ENCODE data around the gene TMEM97.

Gene TMEM97

DNA sequence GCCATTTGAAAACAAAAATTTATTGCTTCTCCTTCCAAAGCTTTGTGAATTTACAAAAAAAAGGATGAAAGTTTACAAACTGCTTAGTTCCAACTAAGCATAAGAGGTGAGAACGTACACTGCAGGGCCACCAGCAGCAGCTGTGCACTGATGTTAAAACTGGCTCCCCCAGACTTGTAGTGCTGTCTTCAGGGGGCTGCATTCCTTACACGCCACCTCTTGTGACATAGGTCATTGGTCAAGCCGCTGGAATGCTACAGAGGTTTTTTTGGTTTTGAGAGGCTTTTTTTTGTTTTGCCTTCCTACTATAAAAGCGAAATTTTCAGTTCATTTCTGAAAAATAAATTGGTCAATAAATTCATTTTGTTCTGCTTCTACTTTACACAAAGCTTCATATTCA, 9.3 kb downstream of the TMEM97 start:
- Histone ChIP-seq H3K4me2 (ENCODE audit: low read length) (no peak overlapping the region), H3K79me2 (ENCODE audit: insufficient read depth, low read length) (peaks cover 12% of the 10 kb centered on the region), H3F3A (ENCODE audit: insufficient read depth, low read length) (no peaks in the 10 kb centered on the region), H4K20me1 (ENCODE audit: insufficient read depth, low read length) (no peaks in the 10 kb centered on the region), H3K4me1 (ENCODE audit: insufficient read depth, low read length, severe bottlenecking) (peaks cover 4% of the 10 kb centered on the region), H3K36me3 (ENCODE audit: insufficient read depth, low read length) (peaks cover 58% of the 10 kb centered on the region), H3K4me3 (ENCODE audit: low read depth, low read length, poor library complexity, severe bottlenecking) (no peak overlapping the region), H3K9me2 (ENCODE audit: low read depth, low read length) (no peaks in the 10 kb centered on the region), H2AFZ (ENCODE audit: low read length) (no peak overlapping the region), H3K9me3 (ENCODE audit: low read length) (no peaks in the 10 kb centered on the region), H3K27ac (ENCODE audit: low read depth, low read length, poor library complexity, severe bottlenecking) (no peak overlapping the region), H3K9ac (ENCODE audit: low read length) (no peak overlapping the region), H3K27me3 (ENCODE audit: insufficient read depth, low read length) (no peaks in the 10 kb centered on the region)
- no peak for TF ChIP-seq EZH2 (IDR thresholded peaks at IDR 0.05; ENCODE audit: borderline replicate concordance, low read length)
- TF ChIP-seq CTCF (IDR thresholded peaks at IDR 0.05; ENCODE audit: low read length), result no peak

- Histone ChIP-seq H3K4me3 (ENCODE audit: low read depth, low read length, poor library complexity, severe bottlenecking) (no peak overlapping the region), H2AFZ (ENCODE audit: low read length) (no peak overlapping the region), H3K27me3 (ENCODE audit: insufficient read depth, low read length) (no peaks in the 10 kb centered on the region), H3F3A (ENCODE audit: insufficient read depth, low read length) (no peaks in the 10 kb centered on the region), H3K9me2 (ENCODE audit: low read depth, low read length) (no peaks in the 10 kb centered on the region), H3K9me3 (ENCODE audit: low read length) (no peaks in the 10 kb centered on the region), H3K4me1 (ENCODE audit: insufficient read depth, low read length, severe bottlenecking) (peaks cover 15% of the 10 kb centered on the region), H3K4me2 (ENCODE audit: low read length) (no peak overlapping the region), H3K27ac (ENCODE audit: low read depth, low read length, poor library complexity, severe bottlenecking) (no peak overlapping the region), H3K9ac (ENCODE audit: low read length) (no peak overlapping the region), H3K36me3 (ENCODE audit: insufficient read depth, low read length) (peaks cover 51% of the 10 kb centered on the region), H3K79me2 (ENCODE audit: insufficient read depth, low read length) (no peaks in the 10 kb centered on the region), H4K20me1 (ENCODE audit: insufficient read depth, low read length) (no peaks in the 10 kb centered on the region)
- no peak for TF ChIP-seq CTCF (IDR thresholded peaks at IDR 0.05; ENCODE audit: low read length)
- no peak for TF ChIP-seq EZH2 (IDR thresholded peaks at IDR 0.05; ENCODE audit: borderline replicate concordance, low read length)
Measured at GRCh38 chr17:28330671-28331070, 11.7 kb downstream of the TMEM97 start.

DNA sequence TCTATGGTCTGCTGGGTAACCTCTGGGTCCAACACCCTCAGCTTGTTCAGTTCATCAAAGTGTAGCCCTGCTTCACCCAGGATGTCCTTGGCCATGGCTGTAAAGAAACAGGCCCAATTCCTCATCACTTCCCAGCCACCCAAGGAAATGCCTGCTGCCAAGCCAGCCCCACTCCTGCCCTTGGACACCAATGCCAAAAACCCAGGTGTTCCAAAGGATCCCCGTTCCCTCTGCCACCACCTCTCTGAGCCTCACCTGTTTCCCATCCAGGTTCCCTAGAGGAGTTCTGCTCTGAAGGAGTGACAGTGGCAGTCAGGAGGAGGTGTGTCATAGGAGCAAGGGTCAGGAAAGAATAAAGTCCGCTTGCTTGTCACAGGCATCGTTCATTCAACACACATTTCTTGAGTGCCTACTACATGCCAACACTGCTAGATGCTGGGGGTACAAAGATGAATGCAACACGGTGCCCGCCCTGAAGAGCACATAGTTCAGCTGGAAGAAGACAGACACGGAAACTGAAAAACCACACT, 13.0 kb downstream of the TMEM97 start:
- no peak overlapping the region for H3K9ac ChIP-seq (ENCODE audit: low read length)
- no peaks in the 10 kb centered on the region for H3K9me3 ChIP-seq (ENCODE audit: low read length)
- H3K36me3 ChIP-seq (ENCODE audit: insufficient read depth, low read length), result peaks cover 38% of the 10 kb centered on the region
- H3K4me3 ChIP-seq (ENCODE audit: low read depth, low read length, poor library complexity, severe bottlenecking), result no peak overlapping the region
- H3K4me1 ChIP-seq (ENCODE audit: insufficient read depth, low read length, severe bottlenecking), result peaks cover 25% of the 10 kb centered on the region
- H4K20me1 ChIP-seq (ENCODE audit: insufficient read depth, low read length), result no peaks in the 10 kb centered on the region
- no peaks in the 10 kb centered on the region for H3K27me3 ChIP-seq (ENCODE audit: insufficient read depth, low read length)
- no peaks in the 10 kb centered on the region for H3F3A ChIP-seq (ENCODE audit: insufficient read depth, low read length)
- no peak overlapping the region for H3K27ac ChIP-seq (ENCODE audit: low read depth, low read length, poor library complexity, severe bottlenecking)
- TF ChIP-seq EZH2 (IDR thresholded peaks at IDR 0.05; ENCODE audit: borderline replicate concordance, low read length), result no peak
- TF ChIP-seq CTCF (IDR thresholded peaks at IDR 0.05; ENCODE audit: low read length), result no peak
- no peaks in the 10 kb centered on the region for H3K9me2 ChIP-seq (ENCODE audit: low read depth, low read length)
- H2AFZ ChIP-seq (ENCODE audit: low read length), result no peak overlapping the region
- H3K4me2 ChIP-seq (ENCODE audit: low read length), result no peak overlapping the region
- H3K79me2 ChIP-seq (ENCODE audit: insufficient read depth, low read length), result no peaks in the 10 kb centered on the region

Data from OCI-LY1 (cell line).